ENCODE results near the gene GDF11.

GDF11 gene

DNA sequence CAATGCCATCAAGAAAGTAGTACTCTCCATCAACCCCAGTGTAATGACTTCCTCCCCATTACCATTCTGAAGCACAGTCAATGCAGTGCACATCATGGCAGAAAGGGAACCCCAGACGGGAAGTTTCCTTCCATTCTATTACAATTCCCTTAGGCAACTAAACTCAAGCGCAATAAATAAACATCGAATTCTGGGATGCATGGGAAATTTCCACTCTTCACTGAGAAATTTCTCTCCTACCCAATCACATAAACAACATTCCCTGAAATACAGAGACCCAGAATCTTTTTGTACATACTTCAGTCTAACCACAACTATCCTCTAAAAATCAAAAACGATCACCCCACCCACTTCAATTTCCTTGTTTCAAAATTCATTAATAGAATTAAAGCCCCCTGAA is 54.6 kb downstream of the GDF11 start:
- no peaks in the 10 kb centered on the region for H3K27me3 Mint-ChIP-seq
- no peak for DNase-seq (ENCODE audit: low spot score in 2 of 2)
- peak overlapping the region; percentile 46 for H3K27ac Mint-ChIP-seq
- no peak overlapping the region for H3K4me3 Mint-ChIP-seq
- ATAC-seq (ENCODE audit: low read depth), result no peak
- peaks cover 3% of the 10 kb centered on the region for H3K4me1 Mint-ChIP-seq
- no peaks in the 10 kb centered on the region for H3K9me3 Mint-ChIP-seq
- H3K36me3 Mint-ChIP-seq, result peaks cover 25% of the 10 kb centered on the region
